GM23338 (cell line): Measurements from ENCODE around the gene DCAF11. TPM values are rescaled to one million over a fixed set of nuclear protein-coding genes. Genes with fewer than 3 reads are reported as not detected.

Experiments
- CREB1 ChIP-seq: fragments of 250-450 bp; sonication (Bioruptor Pico); IDR thresholded peaks from 2 replicates; pipeline ENCODE4 v1.5.0; 2020; ENCODE audit warnings: low read depth, mild to moderate bottlenecking, moderate library complexity
- EZH2 ChIP-seq: fragments of 200-600 bp; sonication (generic); IDR thresholded peaks from one replicate; pipeline ENCODE4 v1.8.0; 2017; ENCODE audit warnings: antibody characterized with exemption, mild to moderate bottlenecking, low read depth; ENCODE audit not compliant: unreplicated experiment
- JUNB ChIP-seq: IDR thresholded peaks from one replicate; pipeline ENCODE4 v1.6.1; 2016; ENCODE audit warnings: antibody characterized with exemption; ENCODE audit not compliant: unreplicated experiment
- NANOG ChIP-seq: IDR thresholded peaks from 2 replicates; pipeline ENCODE4 v1.6.1; 2016; ENCODE audit warnings: antibody characterized with exemption, borderline replicate concordance
- POLR2AphosphoS5 ChIP-seq: IDR thresholded peaks from 2 replicates; pipeline ENCODE4 v1.6.1; 2016; ENCODE audit warnings: antibody characterized with exemption, low read depth
- polyA plus RNA-seq: library from polyadenylated mRNA; unstranded; fragments of >200 nt; fragmentation: Nextera tagmentation; extraction: Ambion mirVana; gene quantifications from 2 replicates; pipeline ENCODE4 v1.2.1, GENCODE V29; 2016
- total RNA-seq: library from RNA; depleted of rRNA; stranded (reverse); fragments of >200 nt; shearing (Covaris generic); gene quantifications from 2 replicates; pipeline ENCODE4 v1.2.3, GENCODE V29; 2014
- TF ChIP-seq, protein P1 (sequence below): fragments of 250-450 bp; sonication (Bioruptor Pico); IDR thresholded peaks from 2 replicates; pipeline ENCODE4 v1.5.0; 2020; ENCODE audit warnings: mild to moderate bottlenecking, moderate library complexity
- TF ChIP-seq, protein P2 (sequence below), 2 experiments: fragments of 200-600 bp in 1 of 2; sonication (generic) in 1 of 2; conservative IDR thresholded peaks; 2 replicates each; pipeline versions ENCODE4 v1.5.1 to v1.6.1; 2016 to 2017; ENCODE audit warnings: antibody characterized with exemption in 2 of 2, low read depth in 2 of 2, mild to moderate bottlenecking in 2 of 2, moderate library complexity in 1 of 2
- TF ChIP-seq, protein P3 (sequence below): IDR thresholded peaks from one replicate; pipeline ENCODE4 v1.6.1; 2018; ENCODE audit warnings: antibody characterized with exemption; ENCODE audit not compliant: unreplicated experiment

DCAF11 gene
- total and polyA plus RNA-seq, 2 experiments from 2014 or later = 18.6 to 93.2 TPM

DNA sequence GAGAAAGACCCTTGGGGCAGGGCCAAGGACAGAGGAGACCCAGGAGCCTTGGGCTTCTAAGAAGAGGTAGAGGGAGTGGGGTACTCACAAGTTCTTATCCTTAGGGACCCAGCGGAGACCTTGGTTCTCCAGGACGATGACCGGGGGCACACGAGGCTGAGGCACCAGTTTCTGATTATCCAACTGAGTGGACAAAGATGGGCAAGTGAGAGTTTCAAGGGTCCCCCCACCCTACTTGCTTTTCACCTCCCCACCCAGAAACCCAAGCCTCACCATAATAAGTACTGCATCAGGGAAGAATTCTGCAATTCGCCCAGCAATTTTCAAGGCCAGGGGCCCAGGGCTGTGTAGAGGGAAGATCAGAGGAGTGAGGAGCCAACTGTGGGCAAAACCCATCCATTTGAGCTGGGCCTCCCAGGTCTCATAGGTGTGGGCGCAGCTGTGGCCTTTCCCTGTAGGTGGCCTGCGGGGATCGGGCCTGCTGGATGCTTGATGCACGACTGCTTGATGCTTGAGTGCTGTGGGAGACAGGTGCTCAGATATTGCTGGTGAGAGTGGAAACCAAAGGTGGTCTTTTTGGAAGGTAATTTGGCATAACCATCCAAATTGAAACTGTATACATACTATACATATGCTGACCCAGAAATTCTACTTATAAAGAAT lies 24.8 kb downstream of the DCAF11 start (continued):
- TF ChIP-seq, protein P1, sequence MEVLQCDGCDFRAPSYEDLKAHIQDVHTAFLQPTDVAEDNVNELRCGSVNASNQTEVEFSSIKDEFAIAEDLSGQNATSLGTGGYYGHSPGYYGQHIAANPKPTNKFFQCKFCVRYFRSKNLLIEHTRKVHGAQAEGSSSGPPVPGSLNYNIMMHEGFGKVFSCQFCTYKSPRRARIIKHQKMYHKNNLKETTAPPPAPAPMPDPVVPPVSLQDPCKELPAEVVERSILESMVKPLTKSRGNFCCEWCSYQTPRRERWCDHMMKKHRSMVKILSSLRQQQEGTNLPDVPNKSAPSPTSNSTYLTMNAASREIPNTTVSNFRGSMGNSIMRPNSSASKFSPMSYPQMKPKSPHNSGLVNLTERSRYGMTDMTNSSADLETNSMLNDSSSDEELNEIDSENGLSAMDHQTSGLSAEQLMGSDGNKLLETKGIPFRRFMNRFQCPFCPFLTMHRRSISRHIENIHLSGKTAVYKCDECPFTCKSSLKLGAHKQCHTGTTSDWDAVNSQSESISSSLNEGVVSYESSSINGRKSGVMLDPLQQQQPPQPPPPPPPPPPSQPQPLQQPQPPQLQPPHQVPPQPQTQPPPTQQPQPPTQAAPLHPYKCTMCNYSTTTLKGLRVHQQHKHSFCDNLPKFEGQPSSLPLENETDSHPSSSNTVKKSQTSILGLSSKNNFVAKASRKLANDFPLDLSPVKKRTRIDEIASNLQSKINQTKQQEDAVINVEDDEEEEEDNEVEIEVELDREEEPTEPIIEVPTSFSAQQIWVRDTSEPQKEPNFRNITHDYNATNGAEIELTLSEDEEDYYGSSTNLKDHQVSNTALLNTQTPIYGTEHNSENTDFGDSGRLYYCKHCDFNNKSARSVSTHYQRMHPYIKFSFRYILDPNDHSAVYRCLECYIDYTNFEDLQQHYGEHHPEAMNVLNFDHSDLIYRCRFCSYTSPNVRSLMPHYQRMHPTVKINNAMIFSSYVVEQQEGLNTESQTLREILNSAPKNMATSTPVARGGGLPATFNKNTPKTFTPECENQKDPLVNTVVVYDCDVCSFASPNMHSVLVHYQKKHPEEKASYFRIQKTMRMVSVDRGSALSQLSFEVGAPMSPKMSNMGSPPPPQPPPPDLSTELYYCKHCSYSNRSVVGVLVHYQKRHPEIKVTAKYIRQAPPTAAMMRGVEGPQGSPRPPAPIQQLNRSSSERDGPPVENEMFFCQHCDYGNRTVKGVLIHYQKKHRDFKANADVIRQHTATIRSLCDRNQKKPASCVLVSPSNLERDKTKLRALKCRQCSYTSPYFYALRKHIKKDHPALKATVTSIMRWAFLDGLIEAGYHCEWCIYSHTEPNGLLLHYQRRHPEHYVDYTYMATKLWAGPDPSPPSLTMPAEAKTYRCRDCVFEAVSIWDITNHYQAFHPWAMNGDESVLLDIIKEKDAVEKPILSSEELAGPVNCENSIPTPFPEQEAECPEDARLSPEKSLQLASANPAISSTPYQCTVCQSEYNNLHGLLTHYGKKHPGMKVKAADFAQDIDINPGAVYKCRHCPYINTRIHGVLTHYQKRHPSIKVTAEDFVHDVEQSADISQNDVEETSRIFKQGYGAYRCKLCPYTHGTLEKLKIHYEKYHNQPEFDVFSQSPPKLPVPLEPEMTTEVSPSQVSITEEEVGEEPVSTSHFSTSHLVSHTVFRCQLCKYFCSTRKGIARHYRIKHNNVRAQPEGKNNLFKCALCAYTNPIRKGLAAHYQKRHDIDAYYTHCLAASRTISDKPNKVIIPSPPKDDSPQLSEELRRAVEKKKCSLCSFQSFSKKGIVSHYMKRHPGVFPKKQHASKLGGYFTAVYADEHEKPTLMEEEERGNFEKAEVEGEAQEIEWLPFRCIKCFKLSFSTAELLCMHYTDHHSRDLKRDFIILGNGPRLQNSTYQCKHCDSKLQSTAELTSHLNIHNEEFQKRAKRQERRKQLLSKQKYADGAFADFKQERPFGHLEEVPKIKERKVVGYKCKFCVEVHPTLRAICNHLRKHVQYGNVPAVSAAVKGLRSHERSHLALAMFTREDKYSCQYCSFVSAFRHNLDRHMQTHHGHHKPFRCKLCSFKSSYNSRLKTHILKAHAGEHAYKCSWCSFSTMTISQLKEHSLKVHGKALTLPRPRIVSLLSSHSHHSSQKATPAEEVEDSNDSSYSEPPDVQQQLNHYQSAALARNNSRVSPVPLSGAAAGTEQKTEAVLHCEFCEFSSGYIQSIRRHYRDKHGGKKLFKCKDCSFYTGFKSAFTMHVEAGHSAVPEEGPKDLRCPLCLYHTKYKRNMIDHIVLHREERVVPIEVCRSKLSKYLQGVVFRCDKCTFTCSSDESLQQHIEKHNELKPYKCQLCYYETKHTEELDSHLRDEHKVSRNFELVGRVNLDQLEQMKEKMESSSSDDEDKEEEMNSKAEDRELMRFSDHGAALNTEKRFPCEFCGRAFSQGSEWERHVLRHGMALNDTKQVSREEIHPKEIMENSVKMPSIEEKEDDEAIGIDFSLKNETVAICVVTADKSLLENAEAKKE = no peak
- TF ChIP-seq CREB1 (CRISPR knock-in tag) (no peak), POLR2AphosphoS5 (no peak), NANOG (no peak), JUNB (no peak), EZH2 (no peak)
- TF ChIP-seq, protein P2, sequence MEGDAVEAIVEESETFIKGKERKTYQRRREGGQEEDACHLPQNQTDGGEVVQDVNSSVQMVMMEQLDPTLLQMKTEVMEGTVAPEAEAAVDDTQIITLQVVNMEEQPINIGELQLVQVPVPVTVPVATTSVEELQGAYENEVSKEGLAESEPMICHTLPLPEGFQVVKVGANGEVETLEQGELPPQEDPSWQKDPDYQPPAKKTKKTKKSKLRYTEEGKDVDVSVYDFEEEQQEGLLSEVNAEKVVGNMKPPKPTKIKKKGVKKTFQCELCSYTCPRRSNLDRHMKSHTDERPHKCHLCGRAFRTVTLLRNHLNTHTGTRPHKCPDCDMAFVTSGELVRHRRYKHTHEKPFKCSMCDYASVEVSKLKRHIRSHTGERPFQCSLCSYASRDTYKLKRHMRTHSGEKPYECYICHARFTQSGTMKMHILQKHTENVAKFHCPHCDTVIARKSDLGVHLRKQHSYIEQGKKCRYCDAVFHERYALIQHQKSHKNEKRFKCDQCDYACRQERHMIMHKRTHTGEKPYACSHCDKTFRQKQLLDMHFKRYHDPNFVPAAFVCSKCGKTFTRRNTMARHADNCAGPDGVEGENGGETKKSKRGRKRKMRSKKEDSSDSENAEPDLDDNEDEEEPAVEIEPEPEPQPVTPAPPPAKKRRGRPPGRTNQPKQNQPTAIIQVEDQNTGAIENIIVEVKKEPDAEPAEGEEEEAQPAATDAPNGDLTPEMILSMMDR (conservative IDR thresholded peaks at IDR 0.05; ENCODE audit: low read depth in 2 of 2) = no peak
- TF ChIP-seq, protein P3, sequence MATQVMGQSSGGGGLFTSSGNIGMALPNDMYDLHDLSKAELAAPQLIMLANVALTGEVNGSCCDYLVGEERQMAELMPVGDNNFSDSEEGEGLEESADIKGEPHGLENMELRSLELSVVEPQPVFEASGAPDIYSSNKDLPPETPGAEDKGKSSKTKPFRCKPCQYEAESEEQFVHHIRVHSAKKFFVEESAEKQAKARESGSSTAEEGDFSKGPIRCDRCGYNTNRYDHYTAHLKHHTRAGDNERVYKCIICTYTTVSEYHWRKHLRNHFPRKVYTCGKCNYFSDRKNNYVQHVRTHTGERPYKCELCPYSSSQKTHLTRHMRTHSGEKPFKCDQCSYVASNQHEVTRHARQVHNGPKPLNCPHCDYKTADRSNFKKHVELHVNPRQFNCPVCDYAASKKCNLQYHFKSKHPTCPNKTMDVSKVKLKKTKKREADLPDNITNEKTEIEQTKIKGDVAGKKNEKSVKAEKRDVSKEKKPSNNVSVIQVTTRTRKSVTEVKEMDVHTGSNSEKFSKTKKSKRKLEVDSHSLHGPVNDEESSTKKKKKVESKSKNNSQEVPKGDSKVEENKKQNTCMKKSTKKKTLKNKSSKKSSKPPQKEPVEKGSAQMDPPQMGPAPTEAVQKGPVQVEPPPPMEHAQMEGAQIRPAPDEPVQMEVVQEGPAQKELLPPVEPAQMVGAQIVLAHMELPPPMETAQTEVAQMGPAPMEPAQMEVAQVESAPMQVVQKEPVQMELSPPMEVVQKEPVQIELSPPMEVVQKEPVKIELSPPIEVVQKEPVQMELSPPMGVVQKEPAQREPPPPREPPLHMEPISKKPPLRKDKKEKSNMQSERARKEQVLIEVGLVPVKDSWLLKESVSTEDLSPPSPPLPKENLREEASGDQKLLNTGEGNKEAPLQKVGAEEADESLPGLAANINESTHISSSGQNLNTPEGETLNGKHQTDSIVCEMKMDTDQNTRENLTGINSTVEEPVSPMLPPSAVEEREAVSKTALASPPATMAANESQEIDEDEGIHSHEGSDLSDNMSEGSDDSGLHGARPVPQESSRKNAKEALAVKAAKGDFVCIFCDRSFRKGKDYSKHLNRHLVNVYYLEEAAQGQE = no peak
